IPS-18a (cell line): ENCODE results near the gene PNMA3.
"Not testable (repeated sequence)": the region's sequence is repeated elsewhere in the genome, so short reads cannot be mapped to it uniquely, and the experiment has no call there.

Experiments used
- H3K27ac ChIP-seq: one replicate; pipeline ENCODE4 v1.5.1; 2013; ENCODE audit warnings: low read length
- H3K27me3 ChIP-seq: one replicate; pipeline ENCODE4 v1.6.1; 2013; ENCODE audit warnings: mild to moderate bottlenecking, low read length; ENCODE audit not compliant: control insufficient read depth, insufficient read depth
- H3K36me3 ChIP-seq: one replicate; pipeline ENCODE4 v1.6.1; 2013; ENCODE audit warnings: low read depth, low read length; ENCODE audit not compliant: control insufficient read depth
- H3K4me1 ChIP-seq: one replicate; pipeline ENCODE4 v1.6.1; 2013; ENCODE audit warnings: low read depth, low read length; ENCODE audit not compliant: control insufficient read depth
- H3K4me3 ChIP-seq: one replicate; pipeline ENCODE4 v1.5.1; 2013; ENCODE audit warnings: low read length
- H3K9ac ChIP-seq: one replicate; pipeline ENCODE4 v1.6.1; 2013; ENCODE audit warnings: mild to moderate bottlenecking, low read length, moderate library complexity
- H3K9me3 ChIP-seq: one replicate; pipeline ENCODE4 v1.6.1; 2013; ENCODE audit warnings: low read depth, low read length; ENCODE audit not compliant: control insufficient read depth

PNMA3 gene, protein sequence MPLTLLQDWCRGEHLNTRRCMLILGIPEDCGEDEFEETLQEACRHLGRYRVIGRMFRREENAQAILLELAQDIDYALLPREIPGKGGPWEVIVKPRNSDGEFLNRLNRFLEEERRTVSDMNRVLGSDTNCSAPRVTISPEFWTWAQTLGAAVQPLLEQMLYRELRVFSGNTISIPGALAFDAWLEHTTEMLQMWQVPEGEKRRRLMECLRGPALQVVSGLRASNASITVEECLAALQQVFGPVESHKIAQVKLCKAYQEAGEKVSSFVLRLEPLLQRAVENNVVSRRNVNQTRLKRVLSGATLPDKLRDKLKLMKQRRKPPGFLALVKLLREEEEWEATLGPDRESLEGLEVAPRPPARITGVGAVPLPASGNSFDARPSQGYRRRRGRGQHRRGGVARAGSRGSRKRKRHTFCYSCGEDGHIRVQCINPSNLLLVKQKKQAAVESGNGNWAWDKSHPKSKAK

DNA sequence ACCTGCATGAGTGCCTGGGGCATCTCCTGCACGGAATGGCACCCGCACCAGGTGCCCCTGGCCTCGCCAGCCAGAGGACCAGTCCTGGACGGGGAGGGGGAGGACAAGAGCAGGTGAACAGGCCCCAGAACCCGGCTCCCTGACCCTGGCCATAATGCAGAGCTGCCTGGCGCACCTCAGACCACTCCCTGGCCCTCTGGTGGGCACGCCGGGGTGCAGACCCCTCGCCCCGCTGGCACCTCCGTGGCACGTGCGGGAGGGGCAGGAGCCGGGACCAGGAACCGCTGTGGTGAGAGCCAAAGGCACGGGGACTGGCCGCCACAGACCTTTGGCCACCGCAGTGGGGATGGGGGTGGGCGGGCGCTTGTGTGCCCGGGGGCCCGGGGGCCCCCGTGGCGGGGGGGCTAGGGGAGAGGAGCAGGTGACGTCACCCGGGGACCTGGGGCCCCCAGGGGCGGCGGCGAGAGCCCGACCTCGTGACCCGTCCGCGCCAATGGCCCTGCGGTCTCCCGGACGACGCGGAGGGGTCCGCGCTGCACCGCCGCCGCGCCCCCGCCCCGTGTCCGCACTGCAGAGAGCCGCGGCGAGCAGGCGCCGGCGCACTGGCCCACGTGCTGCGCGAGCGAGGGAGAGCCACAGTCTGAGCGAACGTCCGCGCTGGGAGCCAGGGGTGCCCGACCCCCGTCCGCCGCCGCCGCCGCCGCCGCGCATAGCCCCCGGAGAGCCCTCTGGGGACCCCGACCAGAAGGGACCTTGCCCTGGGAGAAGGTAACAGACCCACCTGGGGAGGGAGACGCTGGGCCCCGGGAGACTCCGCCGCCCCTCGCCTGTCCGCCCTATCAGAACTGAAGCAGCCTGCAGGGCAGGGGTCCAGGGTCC is at the start of gene PNMA3:
Gene PNMA3 (plus strand): TSS at position 600 of the 879 bp plus-strand sequence. CDS start 586 bp downstream, outside the sequence.
- Histone ChIP-seq H3K27me3 (peaks cover 9% of the 10 kb centered on the region), H3K9ac (no peak within 1 kb of the TSS), H3K36me3 (no peaks in the 10 kb centered on the region), H3K4me3 (no peak within 1 kb of the TSS), H3K4me1 (no peaks in the 10 kb centered on the region), H3K27ac (no peak within 1 kb of the TSS), H3K9me3 (peaks cover 13% of the 10 kb centered on the region)

DNA sequence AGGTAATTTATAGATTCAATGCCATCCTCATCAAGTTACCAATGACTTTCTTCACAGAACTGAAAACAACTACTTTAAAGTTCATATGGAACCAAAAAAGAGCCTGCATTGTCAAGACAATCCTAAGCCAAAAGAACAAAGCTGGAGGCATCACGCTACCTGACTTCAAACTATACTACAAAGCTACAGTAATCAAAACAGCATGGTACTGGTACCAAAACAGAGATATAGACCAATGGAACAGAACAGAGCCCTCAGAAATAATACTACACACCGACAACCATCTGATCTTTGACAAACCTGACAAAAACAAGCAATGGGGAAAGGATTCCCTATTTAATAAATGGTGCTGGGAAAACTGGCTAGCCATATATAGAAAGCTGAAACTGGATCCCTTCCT is 39.1 kb upstream of the PNMA3 start:
- not testable (repeated sequence) for H3K4me3 ChIP-seq, H3K27ac ChIP-seq, H3K27me3 ChIP-seq, H3K36me3 ChIP-seq, H3K4me1 ChIP-seq, H3K9ac ChIP-seq
- H3K9me3 ChIP-seq: peaks cover 11% of the 10 kb centered on the region

DNA sequence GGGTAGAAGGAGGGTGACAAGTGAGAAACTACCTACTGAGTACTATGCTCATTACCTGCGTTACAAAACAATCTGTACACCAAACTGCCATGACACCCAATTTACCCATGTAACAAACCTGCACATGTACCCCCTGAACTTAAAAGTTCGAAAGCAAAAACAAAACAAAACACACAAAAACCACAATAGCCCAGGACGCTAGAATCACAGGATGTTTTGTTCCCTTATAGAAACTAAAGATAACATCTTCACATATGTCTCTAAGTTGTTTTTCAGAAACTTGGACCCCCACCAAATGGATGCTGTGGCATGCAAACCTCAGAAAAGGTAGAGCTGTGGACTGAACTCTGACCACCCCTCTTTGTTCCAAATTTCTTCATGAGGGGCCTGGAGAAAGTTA is 37.1 kb upstream of the PNMA3 start:
- H3K9ac ChIP-seq: no peak overlapping the region
- no peak overlapping the region for H3K4me3 ChIP-seq
- H3K27me3 ChIP-seq: no peaks in the 10 kb centered on the region
- H3K4me1 ChIP-seq: no peaks in the 10 kb centered on the region
- no peaks in the 10 kb centered on the region for H3K36me3 ChIP-seq
- H3K9me3 ChIP-seq: peaks cover 7% of the 10 kb centered on the region
- no peak overlapping the region for H3K27ac ChIP-seq

DNA sequence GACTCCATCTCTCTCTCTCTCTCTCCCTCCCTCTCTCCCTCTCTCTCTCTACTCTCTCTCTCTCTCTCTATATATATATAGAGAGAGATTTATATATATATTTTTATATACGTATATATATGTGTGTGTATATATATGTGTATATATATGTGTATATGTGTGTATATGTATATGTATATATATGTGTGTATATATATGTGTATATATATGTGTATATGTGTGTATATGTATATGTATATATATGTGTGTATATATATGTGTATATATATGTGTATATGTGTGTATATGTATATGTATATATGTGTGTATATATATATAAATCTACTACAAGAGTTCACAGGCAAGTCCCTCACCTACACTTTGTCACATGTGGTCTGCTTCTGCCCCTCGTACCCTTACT is 29.8 kb upstream of the PNMA3 start:
- not testable (repeated sequence) for H3K27me3 ChIP-seq, H3K4me1 ChIP-seq, H3K4me3 ChIP-seq, H3K9ac ChIP-seq, H3K27ac ChIP-seq, H3K9me3 ChIP-seq, H3K36me3 ChIP-seq

DNA sequence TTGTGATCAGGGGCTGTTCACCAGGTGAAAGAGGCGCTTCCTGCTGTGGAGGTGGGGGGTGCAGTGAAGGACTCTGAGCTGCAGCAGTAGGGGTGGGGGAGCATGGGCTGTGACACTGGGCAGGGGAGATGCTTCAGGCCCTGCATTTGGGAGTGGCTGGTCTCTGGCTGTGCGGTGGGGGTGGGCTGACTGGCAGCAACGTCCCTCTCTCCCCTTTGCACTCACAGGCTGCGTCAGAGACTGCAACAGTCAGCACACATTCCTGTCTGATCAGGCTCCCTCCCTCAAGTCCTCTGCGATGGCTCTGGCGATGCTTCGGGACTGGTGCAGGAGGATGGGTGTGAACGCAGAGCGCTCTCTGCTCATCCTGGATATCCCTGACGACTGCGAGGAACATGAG is 27.8 kb upstream of the PNMA3 start:
- not testable (repeated sequence) for H3K27me3 ChIP-seq, H3K9ac ChIP-seq, H3K36me3 ChIP-seq, H3K4me1 ChIP-seq, H3K27ac ChIP-seq, H3K4me3 ChIP-seq
- H3K9me3 ChIP-seq: peaks cover 11% of the 10 kb centered on the region

DNA sequence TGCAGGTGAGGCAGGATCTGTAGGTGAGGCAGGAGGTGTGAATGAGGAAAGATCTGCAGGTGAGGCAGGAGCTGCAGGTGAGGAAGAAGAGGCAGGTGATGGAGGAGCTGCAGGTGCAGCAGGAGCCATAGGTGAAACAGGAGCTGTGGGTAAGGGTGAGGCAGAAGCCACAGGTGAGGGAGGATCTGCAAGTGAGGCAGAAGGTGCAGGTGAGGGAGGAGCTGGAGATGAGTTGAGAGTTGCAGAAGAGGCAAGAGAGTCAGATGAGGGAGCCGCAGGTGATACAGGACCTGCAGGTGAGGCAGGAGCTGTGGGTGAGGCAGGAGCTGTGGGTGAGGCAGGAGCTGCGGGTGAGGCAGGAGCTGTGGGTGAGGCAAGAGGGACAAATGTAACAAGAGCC is 27.1 kb upstream of the PNMA3 start:
- no peak overlapping the region for H3K27ac ChIP-seq
- no peaks in the 10 kb centered on the region for H3K36me3 ChIP-seq
- no peak overlapping the region for H3K4me3 ChIP-seq
- H3K9ac ChIP-seq: no peak overlapping the region
- peaks cover 7% of the 10 kb centered on the region for H3K9me3 ChIP-seq
- H3K4me1 ChIP-seq: no peaks in the 10 kb centered on the region
- no peaks in the 10 kb centered on the region for H3K27me3 ChIP-seq

DNA sequence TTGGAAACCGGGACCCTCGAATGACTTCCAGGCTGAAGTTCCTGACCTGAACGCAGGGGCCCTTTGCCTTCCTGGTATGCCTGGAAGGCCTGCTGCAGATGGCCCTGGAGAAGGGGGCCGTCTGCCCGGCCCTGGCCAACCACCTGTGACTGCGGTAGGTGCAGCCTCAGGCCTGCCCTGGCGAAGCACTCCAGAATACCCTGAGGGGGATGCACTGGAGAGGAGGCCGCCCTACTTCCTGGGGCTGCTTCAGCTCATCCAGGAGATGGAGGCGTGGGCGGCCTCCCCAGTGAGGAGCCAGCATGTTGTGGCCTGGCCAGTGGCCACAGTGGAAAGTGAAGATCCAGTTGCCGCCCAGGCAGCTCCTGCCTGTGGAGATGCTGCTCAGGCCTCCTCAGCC is 26.4 kb upstream of the PNMA3 start:
- no peaks in the 10 kb centered on the region for H3K4me1 ChIP-seq
- H3K4me3 ChIP-seq: no peak overlapping the region
- H3K27me3 ChIP-seq: no peaks in the 10 kb centered on the region
- no peak overlapping the region for H3K9ac ChIP-seq
- no peak overlapping the region for H3K27ac ChIP-seq
- peaks cover 12% of the 10 kb centered on the region for H3K9me3 ChIP-seq
- no peaks in the 10 kb centered on the region for H3K36me3 ChIP-seq

DNA sequence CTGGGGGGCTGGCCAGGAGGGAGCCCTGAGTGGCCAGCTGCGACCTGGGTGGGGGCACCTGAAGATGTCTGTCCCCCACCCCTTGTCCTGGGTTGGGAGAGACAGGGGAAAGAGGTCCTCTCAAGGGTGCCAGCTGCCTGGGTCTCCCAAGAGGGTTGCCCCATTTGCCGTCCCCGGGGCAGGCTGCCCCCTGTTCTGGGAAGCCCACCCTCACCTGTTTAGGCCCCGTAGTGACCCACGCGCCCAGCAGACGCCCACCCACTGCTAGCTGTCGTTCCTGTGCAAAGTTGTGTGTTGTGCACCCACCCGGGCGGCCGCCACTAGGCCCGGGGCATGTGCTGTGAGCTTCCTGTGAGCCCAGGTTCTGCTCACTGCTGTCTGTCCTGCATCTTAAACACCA is 25.5 kb upstream of the PNMA3 start:
- no peak overlapping the region for H3K27ac ChIP-seq
- no peaks in the 10 kb centered on the region for H3K27me3 ChIP-seq
- H3K4me3 ChIP-seq: no peak overlapping the region
- H3K9me3 ChIP-seq: peaks cover 12% of the 10 kb centered on the region
- no peaks in the 10 kb centered on the region for H3K36me3 ChIP-seq
- H3K9ac ChIP-seq: no peak overlapping the region
- no peaks in the 10 kb centered on the region for H3K4me1 ChIP-seq

DNA sequence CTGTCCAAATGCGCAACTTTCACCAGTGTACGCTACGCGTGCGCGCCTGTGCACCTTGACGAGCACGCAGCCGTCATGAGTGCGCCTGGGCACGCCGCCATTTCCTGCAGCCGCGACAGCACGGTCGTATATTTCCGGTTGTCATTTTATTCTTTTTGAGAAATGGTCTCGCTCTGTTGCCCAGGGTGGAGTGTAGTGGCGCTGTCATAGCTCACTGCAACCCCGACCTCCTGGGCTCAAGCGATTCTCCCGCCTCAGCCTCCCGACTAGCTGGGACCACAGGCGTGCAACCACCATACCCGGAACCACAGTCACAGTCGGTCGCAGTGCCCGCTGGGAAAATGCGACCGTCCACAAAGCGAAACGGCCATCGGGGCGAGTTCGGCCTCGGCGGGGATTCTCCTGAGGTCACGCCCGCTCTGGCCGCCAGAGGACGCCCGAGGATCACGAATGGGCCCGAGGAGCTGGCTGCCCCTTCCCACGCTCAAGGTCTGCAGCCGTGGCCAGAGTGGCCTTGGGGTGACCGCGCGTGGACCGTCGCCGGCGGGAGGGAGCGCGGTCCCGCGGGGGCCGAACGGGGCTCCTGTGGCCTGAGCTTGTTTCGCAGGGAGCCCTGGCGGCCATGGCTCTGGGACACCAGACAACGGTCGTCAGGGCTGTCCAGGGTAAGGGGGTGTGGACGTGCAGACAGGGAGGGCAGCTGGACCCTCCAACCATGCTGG is 23.7 kb upstream of the PNMA3 start:
- Histone ChIP-seq H3K27ac (no peak overlapping the region), H3K4me3 (no peak overlapping the region), H3K4me1 (no peaks in the 10 kb centered on the region), H3K36me3 (no peaks in the 10 kb centered on the region), H3K9me3 (peaks cover 19% of the 10 kb centered on the region), H3K9ac (no peak overlapping the region), H3K27me3 (no peaks in the 10 kb centered on the region)

DNA sequence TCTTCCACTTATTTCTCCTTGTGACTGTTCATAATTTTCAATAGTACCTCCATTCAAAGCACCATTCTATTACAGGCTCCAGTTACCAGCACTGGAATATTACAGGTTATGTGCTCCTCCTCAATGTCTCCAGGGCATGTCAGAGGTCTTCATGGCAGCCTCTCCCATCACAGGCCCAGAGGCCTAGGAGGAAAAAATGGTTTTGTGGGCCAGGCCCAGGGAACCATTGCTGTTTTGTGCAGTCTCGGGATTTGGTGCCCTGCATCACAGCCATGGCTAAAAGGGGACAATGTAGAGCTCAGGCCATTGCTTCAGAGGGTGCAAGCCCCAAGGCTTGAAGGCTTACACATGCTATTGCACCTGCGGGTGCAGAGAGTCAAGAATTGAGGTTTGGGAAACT is 7.2 kb upstream of the PNMA3 start:
- Histone ChIP-seq H3K36me3 (no peaks in the 10 kb centered on the region), H3K4me1 (no peaks in the 10 kb centered on the region), H3K27me3 (no peaks in the 10 kb centered on the region), H3K9me3 (peaks cover 27% of the 10 kb centered on the region), H3K9ac (no peak overlapping the region), H3K4me3 (no peak overlapping the region), H3K27ac (no peak overlapping the region)

DNA sequence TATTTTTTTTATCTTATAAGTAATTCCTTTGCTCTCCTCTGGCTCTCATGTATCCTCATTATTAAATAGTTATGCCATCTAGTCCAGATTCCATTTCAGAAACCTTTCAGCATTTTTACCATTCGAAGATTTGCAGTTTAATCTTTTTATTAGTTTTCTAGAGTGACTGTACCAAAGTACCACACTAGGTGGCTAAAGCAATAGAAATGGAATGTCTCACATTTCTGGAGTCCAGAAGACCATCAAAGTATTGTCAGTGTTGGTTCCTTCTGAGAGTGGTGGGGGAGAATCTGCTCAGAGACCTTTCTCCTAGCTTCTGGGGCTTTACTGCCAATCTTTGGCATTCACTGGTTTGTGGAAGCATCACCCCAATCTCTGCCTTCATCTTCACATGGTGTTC is 3.7 kb upstream of the PNMA3 start:
- H3K4me3 ChIP-seq: no peak overlapping the region
- H3K9me3 ChIP-seq: peaks cover 22% of the 10 kb centered on the region
- H3K27me3 ChIP-seq: peaks cover 9% of the 10 kb centered on the region
- H3K36me3 ChIP-seq: no peaks in the 10 kb centered on the region
- no peak overlapping the region for H3K27ac ChIP-seq
- H3K4me1 ChIP-seq: no peaks in the 10 kb centered on the region
- no peak overlapping the region for H3K9ac ChIP-seq
